HG03432 (cell line): ENCODE measurements around the gene HDAC4.

ENCODE experiments used
- ATAC-seq: cut with Tn5 transposase; IDR thresholded peaks from one replicate; pipeline ENCODE4 v1.9.1; 2021; ENCODE audit warnings: mild to moderate bottlenecking, moderate library complexity; ENCODE audit not compliant: unreplicated experiment

The HDAC4 gene

DNA sequence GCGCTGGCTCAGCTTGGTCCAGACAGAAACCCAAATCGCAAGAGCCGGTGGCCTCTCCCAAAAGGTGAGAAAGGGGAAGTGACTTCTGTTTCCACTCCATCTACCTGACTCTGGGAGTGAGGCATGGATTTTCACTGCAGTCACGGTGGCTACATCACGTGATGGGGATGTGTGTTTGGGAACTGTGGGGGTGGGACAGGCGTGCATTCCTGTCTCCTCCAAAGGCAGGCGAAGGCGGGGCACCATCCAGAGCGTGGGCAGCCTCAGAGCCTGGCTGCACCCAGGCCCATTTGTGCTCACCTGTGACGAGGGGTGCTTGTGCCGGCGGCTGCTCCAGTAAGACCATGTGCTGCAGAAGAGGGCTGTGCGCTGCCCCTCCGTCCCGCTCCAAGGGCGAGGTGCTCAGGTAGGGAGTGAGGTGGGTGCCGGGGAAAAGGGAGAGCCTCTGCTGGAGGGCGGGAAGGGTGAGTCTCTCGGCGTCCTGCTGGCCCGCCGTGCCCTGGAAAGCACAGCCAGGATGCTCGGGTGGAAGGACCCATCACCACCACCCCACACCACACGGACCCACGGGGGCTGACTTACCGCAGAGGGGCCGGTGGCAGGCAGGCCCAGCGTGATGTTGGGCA, 266.8 kb downstream of the HDAC4 start:
- ATAC-seq: no peak

DNA sequence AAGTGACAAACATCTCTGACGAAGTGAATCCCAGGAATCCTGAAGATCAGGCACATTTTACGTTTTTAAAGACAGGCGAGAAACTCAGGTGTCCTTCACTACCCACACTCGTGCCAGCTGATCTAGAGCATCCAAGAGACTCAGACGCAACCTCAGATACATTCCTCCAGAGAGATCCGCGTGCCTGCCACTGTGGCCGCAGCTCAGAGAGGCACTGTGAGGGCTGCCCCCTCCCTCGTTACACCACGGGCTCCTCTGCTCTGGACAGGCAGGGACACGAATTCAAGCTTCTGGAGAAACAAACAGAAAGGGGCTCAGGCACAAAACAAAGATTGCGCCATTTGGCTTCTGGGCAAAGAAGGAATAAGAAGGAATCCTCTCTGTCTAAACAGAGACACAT, 268.0 kb downstream of the HDAC4 start:
- no peak for ATAC-seq

DNA sequence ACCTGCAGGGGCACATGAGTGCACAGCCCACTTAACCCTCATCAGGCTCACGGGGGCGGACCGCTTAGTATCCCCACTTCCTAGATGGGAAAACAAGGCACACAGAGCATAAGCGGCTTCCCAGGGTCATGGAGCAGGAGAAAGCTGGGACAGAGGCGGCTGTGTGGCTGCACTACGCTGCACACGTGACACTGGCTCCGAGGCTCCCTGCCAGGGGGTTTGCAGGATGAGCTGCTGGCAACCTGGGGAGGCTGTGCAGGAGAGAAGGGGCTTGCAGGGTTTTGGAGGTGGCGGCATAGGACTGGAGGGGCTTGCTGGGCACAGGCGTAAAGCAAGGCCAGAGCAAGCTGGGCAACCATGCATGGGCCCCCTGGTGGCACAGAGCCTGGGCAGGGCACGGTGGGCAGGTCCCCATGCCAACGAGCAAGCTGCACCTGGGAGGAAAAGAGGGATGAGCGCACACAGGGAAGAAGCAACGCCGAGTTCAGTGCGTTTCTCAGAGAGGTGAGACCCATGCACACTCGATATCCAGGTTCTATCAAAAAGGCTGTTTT, 268.6 kb downstream of the HDAC4 start:
- no peak for ATAC-seq

DNA sequence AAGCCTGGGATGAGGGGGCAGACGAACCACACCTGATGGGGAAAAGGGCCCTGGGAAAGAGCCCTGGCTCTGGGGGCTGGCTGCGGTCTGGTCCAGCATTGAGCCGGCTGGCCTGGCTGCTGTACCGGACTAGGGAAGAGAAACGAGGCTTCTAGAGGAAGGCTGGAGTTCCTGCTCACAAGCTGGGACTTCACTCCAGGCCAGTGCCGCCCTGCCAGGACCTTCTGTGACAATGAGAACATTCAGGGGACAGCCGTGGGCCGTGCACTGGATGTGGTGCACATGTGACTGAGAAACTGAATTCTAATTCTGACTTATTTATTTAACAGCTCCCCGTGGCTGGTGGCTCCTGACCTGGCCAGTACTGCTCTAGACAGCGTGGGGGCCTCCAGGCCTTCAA, 269.3 kb downstream of the HDAC4 start:
- ATAC-seq: no peak

DNA sequence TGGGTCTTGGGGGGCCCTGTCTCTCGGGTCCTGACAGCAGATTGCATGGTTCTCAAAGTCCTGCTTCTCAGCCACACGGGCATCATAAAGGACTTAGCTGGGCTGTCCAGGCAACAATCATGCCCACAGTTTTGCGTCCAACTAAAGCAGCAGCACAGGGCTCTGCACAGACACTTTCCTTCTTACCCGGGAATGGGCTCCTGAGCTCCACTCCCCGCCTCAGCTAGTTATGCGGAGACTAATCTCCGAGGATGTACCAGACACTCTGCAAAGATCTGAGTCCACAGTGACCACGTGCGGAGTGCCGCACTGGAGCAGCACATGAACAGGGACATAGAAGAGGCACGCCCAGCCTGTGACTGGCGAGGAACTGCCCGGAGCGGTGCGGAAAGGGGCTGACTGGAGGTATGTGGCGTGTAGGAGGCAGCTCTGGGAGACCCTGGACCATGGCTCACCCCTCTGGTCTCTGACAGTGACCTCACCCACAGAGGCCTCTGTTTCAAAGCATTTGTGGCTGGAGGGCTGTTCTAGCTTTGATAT, 270.0 kb downstream of the HDAC4 start:
- no peak for ATAC-seq

DNA sequence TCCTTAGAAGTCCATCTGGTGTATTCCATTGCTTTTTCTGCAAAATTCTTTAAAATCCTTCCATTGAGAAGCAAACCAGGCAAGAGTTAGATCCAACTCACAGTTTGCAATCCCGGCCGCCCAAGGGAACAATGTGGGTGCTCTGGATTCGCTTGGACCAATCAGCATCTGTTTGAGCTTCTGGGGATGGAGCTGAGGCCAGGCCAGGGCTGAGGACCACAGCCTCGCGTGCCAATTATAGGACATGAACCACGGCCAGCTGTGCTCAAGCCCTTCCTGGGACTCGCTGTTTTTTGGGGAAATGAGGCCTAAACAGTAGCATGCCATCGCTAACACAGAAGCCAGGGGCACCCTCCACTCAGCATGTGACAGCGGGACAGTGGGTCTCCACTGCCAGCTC, 270.8 kb downstream of the HDAC4 start:
- no peak for ATAC-seq

DNA sequence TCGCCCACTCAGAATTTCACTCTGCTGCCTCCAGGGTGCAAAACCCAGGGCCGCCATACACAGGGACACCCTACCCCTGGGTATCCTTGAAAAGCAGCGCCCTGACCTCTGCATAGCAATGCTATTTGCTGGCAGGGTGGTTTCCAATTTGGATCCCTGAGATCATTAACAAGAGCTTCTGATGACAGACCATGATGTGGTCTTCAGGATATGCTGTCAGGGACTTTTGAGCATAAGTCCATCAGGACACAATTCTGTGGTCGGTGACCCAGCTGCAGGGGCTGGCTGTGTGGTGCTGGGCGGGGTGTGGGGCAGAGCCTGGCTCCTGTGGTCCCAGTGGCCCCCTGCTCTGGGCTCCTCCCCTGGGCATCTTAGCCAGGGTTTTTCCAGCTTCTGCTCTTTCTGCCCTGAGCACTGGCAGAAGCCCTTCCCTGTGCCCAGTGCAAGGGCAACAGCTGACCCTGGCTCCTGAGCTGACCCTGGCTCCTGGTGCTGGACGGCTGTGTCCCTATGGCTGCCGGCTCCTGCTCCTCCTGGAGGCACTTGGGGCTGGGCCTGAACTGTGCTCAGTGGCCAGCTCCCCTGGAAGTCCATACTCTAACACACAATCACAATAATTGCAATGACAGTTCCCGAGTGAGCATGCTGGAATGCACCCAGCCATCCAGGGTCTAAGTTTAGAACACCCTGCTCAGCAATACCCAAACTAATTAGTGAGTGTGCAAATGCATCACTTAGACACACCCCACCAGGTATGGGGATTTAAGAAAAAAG, 271.5 kb downstream of the HDAC4 start:
- ATAC-seq: no peak

DNA sequence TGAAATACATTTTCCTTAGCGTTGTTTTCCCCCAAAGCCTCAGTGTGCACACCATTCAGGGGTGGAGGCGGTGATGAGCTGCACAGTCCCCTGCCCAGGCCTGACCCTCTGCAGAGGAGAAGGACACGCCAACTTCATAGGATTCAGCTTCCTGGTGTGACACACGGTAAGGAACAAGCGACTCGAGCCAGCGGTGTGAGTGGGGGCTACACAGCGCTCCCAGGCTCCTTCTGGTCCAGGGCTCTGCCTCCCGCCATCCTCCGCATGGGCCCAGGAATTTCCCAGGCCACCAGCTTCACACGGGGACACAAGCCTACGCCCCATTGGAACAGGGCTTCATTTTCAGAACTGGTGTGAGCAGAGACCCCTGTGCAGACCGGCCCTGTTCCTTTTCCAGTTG, 272.1 kb downstream of the HDAC4 start:
- no peak for ATAC-seq

DNA sequence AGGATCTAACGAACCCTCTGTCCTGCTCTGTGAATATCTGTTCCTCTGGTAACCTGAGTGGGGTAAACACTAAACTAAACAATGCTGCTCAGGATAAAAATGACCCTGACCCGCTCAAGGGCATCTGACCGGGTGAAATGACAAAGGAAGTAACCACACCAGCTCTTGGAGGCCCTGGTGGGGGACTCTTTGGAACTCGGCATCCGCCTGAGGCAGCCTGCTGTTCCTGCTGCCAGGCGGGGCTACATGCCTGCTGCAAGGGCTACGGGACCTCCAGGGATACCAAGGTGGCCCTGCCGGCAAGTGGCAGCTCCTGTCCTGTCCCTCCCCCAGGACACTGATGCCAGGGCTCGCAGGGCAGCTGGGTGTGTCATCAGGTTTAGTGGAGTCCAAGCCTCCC, 273.3 kb downstream of the HDAC4 start:
- ATAC-seq: no peak

DNA sequence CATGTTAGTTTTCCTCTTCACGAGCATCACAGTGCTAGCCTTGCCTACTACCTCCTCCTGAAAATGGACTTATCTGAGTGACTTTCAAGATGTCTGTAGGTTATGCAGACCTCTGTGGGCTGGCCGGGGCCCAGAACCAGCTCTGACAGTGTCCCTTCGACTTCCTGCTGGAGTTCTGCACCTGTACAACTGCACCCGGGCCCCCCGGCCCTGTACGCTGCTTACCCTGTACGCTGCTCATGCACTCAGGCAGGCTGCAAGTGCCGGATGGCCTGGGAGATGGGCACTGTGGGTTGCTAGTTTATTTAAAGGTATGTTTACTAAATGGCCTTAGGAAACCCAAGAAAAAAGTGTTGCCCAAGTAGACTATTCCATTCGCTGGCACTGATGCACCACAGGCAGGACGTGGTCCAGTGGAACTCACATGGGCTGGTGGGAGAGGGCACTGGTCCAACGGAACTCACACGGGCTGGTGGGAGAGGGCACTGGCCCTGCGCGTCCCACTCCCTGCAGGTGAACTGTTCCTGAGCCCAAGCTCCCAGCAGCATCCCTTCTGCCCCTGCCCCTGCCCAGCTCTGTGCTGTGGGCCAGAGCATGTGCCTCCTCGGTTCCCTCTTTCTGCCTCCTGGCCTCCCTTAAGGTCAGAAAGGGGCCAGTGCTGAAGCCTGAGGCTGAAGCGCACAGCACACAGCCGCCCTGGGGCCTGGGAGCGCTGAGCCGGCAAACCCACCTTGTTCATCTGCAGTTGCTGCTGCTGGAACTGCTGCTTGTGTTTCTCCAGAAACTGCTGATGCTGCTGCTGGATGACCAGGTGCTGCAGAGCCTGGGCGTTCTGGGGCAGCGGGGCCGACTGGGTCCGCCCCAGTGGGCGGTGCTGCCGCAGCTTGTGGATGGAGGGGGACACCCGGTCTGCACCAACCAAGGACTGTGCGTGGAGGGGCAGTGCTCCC, 274.8 kb downstream of the HDAC4 start:
- ATAC-seq: no peak

DNA sequence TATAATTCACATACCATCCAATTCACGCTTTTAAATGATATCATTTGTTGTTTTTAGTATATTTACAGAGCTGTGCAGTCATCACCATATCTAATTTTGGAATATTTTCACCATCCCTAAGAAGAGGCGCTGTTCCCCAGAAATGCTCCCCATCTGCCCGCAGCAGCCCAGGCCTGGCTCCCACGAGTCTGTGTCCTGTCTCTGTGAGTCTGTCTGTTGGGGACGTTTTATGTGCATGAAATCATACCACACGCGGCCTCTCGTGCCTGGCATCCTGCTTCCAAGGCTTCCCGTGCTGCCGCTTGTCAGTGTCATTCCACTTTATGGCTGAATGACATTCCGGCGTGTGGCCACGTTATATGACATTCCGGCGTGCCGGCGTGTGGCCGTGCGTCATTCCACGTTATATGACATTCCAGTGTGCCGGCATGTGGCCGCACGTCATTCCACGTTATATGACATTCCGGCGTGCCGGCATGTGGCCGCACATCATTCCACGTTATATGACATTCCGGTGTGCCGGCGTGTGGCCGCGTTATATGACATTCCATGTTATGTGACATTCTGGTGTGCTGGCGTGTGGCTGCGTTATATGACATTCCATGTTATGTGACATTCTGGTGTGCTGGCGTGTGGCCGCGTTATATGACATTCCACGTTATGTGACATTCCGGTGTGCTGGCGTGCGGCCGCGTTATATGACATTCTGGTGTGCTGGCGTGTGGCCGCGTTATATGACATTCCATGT, 276.5 kb downstream of the HDAC4 start:
- ATAC-seq: no peak

DNA sequence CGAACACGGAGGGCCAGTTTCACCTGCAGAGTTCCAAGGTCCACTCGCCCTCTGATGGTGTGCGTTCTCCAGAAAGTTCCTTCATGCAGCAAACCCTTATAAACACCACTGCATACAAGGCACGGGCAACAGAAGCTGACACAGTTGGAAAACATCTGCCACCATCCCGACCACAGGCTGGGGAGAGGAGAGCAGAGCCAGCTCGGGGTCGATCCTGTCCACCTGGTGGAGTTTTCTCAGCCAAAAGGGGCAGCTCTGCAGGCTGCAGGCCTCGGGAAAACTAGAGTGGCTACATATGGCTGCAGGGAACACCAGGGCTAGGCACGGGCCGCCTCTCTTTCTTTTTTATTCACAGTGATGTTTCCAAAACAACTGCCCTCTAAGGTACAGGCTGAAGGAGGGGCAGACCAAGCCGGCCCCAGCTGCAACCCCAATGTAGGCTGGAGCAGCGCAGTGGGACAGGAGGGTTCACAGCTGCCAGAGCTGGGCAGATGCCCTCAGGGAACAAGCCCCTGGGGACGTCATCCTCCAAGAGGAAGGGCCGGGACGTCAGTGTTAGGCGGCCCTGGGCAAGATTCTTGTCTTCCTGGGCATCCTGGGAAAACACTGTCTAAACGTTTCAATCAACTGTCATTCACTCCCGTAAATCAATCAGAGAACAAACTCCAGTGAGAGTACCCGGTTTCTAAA, 278.3 kb downstream of the HDAC4 start:
- no peak for ATAC-seq

DNA sequence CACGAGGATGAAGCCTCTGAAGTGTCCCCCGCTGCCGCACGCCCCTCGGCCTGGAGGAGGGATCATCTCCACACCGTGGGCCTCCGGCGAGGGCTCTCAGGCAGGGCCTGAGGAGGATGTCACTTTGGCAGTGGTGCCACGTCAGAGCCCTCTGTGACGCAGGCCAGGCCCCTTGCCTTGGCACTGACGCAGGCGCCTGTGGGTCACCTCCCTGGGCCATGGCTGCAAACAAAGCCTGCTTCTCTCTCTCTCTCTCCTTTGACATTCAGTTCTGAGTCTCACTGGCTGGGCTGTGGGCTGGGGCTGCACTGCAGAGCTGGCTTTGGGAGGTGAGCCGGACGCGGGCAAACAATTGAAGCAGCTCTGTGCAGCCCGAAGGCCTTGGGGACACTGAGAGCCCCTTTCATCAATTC, 279.2 kb downstream of the HDAC4 start:
- ATAC-seq: no peak

DNA sequence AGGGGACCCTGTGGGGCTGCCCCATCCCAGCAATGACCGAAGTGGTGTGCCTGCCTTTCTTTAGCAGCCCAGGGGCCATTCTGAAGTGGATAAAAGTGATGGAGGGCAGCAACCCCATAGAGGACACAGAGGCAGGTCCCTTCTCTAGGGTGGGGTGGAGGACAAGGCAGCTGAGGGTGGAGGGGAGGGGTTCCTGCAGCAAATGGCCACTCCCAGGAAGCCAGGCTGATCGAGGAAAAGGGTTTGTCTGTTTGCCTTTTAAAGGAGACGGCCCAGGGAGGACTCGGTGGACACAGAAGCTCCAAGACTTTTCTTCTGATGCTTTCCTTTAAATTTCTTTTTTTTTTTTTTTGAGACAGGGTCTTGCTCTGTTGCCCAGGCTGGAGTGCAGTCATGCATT, 280.2 kb downstream of the HDAC4 start:
- no peak for ATAC-seq

DNA sequence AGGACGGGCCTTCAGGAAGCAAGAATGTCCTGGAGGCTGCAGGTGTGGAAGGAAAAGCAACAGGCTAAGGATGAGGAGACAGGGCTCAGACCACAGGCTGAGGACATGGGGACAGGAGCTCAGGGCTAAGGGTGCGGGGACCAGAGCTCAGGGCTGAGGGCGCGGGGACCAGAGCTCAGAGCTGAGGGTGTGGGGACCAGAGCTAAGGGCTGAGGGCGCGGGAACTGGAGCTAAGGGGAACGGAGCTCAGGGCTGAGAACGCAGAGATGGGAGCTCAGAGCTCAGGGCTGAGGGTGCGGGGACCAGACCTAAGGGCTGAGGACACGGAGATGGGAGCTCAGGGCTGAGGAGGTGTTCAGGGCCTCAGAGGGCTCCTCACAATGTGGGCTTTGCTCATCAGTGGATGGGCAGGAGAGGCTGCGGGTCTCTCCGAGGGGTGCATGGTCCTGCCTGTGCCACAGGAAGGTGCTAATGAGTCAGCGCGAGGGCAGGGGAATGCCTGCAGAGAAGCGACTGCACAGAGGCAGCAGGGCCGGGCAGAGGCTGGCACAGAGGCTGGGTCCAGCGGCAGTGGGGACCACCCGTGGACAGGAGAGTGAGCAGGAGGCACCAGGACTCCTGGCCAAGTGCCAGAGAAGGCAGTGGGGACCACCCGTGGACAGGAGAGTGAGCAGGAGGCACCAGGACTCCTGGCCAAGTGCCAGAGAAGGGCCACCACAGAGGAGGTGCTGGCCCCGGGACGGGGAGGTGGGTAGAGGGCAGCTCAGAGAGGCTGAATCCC, 281.3 kb downstream of the HDAC4 start:
- ATAC-seq: no peak

DNA sequence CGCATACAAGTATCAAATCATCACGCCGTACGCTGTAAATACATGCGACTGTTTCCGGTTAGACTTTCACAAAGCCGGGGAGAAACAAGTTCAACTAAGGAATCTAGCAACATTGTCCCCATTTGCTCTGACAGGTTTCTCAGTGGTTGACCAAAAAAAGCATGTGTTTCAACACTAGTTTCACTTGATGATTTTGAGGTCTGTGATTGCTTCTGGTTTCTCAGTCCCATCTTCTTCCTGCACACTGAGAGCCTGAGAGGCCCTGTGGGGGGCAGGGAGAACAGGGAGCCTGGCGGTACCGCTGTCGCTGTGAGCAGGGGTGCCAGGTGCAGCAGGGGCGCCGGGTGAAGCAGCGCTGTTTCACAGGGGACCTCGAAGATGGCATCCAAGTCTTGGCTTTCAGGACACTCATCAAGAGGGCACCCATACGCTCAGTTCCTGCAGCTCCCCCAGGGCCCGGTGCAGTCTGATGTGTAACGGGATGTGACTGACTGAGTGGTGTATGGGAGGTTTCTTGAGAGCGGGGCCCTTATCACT, 282.1 kb downstream of the HDAC4 start:
- no peak for ATAC-seq

DNA sequence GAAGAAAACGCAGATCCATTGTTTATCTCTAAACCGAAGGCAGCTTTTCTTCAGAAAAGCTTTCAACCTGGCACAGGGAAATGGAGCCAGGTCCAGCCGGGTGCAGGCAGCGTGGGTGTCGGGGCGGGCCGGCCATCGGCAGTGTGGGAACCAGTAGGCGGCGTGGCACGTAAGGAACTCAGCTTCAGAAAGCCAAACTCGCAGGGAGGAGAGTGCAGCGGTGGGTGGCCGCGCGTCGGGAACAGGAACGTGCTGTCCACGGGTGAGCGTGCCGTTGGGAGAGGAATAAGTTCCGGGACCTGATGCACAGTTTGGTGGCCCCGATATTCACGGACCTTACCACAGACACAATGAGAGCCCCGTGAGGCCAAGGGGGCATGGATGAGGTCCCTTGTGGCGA, 282.6 kb downstream of the HDAC4 start:
- no peak for ATAC-seq

DNA sequence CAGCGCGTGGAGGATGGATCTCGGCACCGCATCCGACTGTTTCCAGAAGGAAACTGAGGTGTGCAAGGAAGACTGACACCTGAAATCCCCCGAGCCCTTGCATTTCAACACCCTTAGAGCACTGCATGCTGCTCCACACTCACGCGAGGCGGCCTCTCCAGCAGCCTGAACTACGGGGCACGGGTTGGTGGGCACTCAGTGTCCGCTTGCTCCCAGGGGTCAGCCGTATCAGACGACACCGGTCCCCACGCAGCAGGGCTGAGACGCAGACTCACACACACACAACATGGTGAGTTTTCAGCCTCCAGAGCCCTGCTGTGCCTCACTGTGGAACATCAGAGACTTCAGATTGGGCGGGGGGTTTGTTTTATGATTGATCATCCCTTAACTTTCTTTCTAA, 283.0 kb downstream of the HDAC4 start:
- ATAC-seq: no peak
